HS-27A (cell line): ENCODE measurements around the gene ZBTB22.
"Not testable (repeated sequence)": the region's sequence is repeated elsewhere in the genome, so short reads cannot be mapped to it uniquely, and the experiment has no call there.

Source experiments
- DNase-seq: peaks from one replicate; pipeline ENCODE4 v3.0.0-alpha.2; 2012; ENCODE audit warnings: low read depth, missing footprints

ZBTB22 gene

GRCh38 chr6:33317669-33318425 lies at the start of gene ZBTB22:
Gene ZBTB22 (minus strand): TSS chr6:33317744. CDS start chr6:33316916, 828 bp downstream.
- DNase-seq: peak; percentile 93

GRCh38 chr6:33367009-33367714 lies 49.6 kb upstream of the ZBTB22 start:
- DNase-seq: no peak

- not testable (repeated sequence) for DNase-seq
Measured at GRCh38 chr6:33365206-33365971, 47.8 kb upstream of the ZBTB22 start.

GRCh38 chr6:33364475-33365205 lies 47.1 kb upstream of the ZBTB22 start:
- DNase-seq: not testable (repeated sequence)

- DNase-seq: not testable (repeated sequence)
Measured at GRCh38 chr6:33363486-33363885, 45.9 kb upstream of the ZBTB22 start.

- DNase-seq: no peak
Measured at GRCh38 chr6:33359331-33359730, 41.8 kb upstream of the ZBTB22 start.

GRCh38 chr6:33357160-33357871 lies 39.8 kb upstream of the ZBTB22 start:
- not testable (repeated sequence) for DNase-seq

GRCh38 chr6:33356295-33356694 lies 38.8 kb upstream of the ZBTB22 start:
- no peak for DNase-seq

GRCh38 chr6:33355860-33356259 lies 38.3 kb upstream of the ZBTB22 start:
- DNase-seq: not testable (repeated sequence)

GRCh38 chr6:33347816-33348215 lies 30.3 kb upstream of the ZBTB22 start:
- no peak for DNase-seq

- not testable (repeated sequence) for DNase-seq
Measured at GRCh38 chr6:33346972-33347371, 29.4 kb upstream of the ZBTB22 start.

GRCh38 chr6:33344701-33345697 lies 27.5 kb upstream of the ZBTB22 start:
- DNase-seq: no peak

GRCh38 chr6:33343953-33344611 lies 26.5 kb upstream of the ZBTB22 start:
- DNase-seq: no peak

GRCh38 chr6:33343606-33343952 lies 26.0 kb upstream of the ZBTB22 start:
- not testable (repeated sequence) for DNase-seq

- DNase-seq: no peak
Measured at GRCh38 chr6:33339193-33339592, 21.6 kb upstream of the ZBTB22 start.

GRCh38 chr6:33336495-33336894 lies 19.0 kb upstream of the ZBTB22 start:
- DNase-seq: no peak

- DNase-seq: no peak
Measured at GRCh38 chr6:33335916-33336315, 18.4 kb upstream of the ZBTB22 start.

GRCh38 chr6:33333666-33334065 lies 16.1 kb upstream of the ZBTB22 start:
- no peak for DNase-seq

- no peak for DNase-seq
Measured at GRCh38 chr6:33330736-33331135, 13.2 kb upstream of the ZBTB22 start.

GRCh38 chr6:33329058-33329457 lies 11.5 kb upstream of the ZBTB22 start:
- no peak for DNase-seq
